Skeletal muscle cell (primary cell): Measurements from ENCODE around the gene ASNS.

Experiments used
- DNase-seq: peaks from one replicate; pipeline ENCODE4 v3.0.0-alpha.2; 2010; ENCODE audit warnings: low read depth
- H3K4me3 ChIP-seq: 2 replicates; pipeline ENCODE4 v1.5.1; 2011; ENCODE audit warnings: low read depth, mild to moderate bottlenecking, control low read depth, low read length, moderate library complexity

ASNS gene

GRCh38 chr7:97845622-97846203 lies 26.5 kb downstream of the ASNS start:
- no peak overlapping the region for H3K4me3 ChIP-seq
- no peak for DNase-seq

GRCh38 chr7:97844036-97844435 lies 28.2 kb downstream of the ASNS start:
- no peak for DNase-seq
- H3K4me3 ChIP-seq: no peak overlapping the region

GRCh38 chr7:97842772-97843345 lies 29.3 kb downstream of the ASNS start:
- no peak overlapping the region for H3K4me3 ChIP-seq
- DNase-seq: no peak

GRCh38 chr7:97842006-97842405 lies 30.2 kb downstream of the ASNS start:
- no peak overlapping the region for H3K4me3 ChIP-seq
- DNase-seq: no peak

GRCh38 chr7:97835296-97836138 lies 36.7 kb downstream of the ASNS start:
- H3K4me3 ChIP-seq: no peak overlapping the region
- peak; percentile 17 for DNase-seq

GRCh38 chr7:97819161-97819560 lies 53.0 kb downstream of the ASNS start:
- DNase-seq: no peak
- H3K4me3 ChIP-seq: no peak overlapping the region

- no peak overlapping the region for H3K4me3 ChIP-seq
- DNase-seq: no peak
Observed at GRCh38 chr7:97818066-97818663, 54.0 kb downstream of the ASNS start.
